Skeletal muscle tissue (tissue), 4 donors: ENCODE data around the gene LRBA. TPM values are rescaled to one million over a fixed set of nuclear protein-coding genes. Genes with fewer than 3 reads are reported as not detected.

ENCODE experiments used
- H3K27ac ChIP-seq: one replicate; pipeline ENCODE4 v1.7.0; 2013; ENCODE audit warnings: mild to moderate bottlenecking, low read depth, low read length, inconsistent platforms
- H3K27me3 ChIP-seq, 3 donors: one replicate each; pipeline ENCODE4 v1.7.0; 2013; ENCODE audit warnings: low read length in 3 of 3; ENCODE audit not compliant: control insufficient read depth in 3 of 3, insufficient read depth in 3 of 3
- H3K36me3 ChIP-seq, 3 donors: one replicate each; pipeline ENCODE4 v1.7.0; 2013; ENCODE audit warnings: low read length in 3 of 3; ENCODE audit not compliant: control insufficient read depth in 3 of 3, insufficient read depth in 3 of 3
- H3K4me1 ChIP-seq, 3 donors: one replicate each; pipeline ENCODE4 v1.7.0; 2013; ENCODE audit warnings: low read length in 3 of 3, mild to moderate bottlenecking in 3 of 3; ENCODE audit not compliant: control insufficient read depth in 3 of 3, insufficient read depth in 3 of 3
- H3K4me3 ChIP-seq, 3 donors: one replicate each; pipeline ENCODE4 v1.7.0; 2013; ENCODE audit warnings: low read length in 3 of 3
- H3K9ac ChIP-seq, 3 donors: one replicate each; pipeline ENCODE4 v1.7.0; 2013; ENCODE audit warnings: low read length in 3 of 3, mild to moderate bottlenecking in 3 of 3, moderate library complexity in 2 of 3, low read depth in 1 of 3
- H3K9me3 ChIP-seq, 3 donors: one replicate each; pipeline ENCODE4 v1.7.0; 2013; ENCODE audit warnings: low read length in 3 of 3; ENCODE audit not compliant: control insufficient read depth in 3 of 3
- total RNA-seq: library from RNA; depleted of rRNA; stranded (reverse); fragments of >200 nt; gene quantifications from one replicate; pipeline ENCODE4 v1.2.3, GENCODE V29; 2014
- donor health status: Osteomylitis.

LRBA gene
- total RNA-seq, 1 donor from 2014 or later, result 58.5 TPM

DNA sequence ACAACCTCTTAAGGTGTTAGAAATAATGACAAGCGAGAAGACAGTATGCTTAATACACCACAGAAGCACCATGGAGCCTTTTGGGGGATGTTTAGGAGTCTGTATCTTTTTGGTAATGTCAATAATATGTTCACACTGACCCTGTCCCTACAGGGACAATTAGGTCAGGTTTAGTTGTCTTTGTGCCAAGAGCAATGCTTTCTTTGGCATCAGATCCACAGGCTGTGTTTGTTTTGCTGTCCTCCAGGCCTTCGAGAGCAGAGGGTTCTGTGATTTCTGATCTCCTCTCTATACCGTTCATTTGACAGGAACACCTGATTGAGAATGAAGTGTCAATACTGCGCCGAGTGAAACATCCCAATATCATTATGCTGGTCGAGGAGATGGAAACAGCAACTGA lies 783.1 kb downstream of the LRBA start:
- Histone ChIP-seq H3K9me3 (no peaks in the 10 kb centered on the region), H3K9ac (no peak overlapping the region), H3K27ac (no peak overlapping the region), H3K4me1 (no peaks in the 10 kb centered on the region), H3K36me3 (peaks cover 0 to 7% (median 0%) of the 10 kb centered on the region in 3 donors), H3K27me3 (no peaks in the 10 kb centered on the region), H3K4me3 (no peak overlapping the region)

DNA sequence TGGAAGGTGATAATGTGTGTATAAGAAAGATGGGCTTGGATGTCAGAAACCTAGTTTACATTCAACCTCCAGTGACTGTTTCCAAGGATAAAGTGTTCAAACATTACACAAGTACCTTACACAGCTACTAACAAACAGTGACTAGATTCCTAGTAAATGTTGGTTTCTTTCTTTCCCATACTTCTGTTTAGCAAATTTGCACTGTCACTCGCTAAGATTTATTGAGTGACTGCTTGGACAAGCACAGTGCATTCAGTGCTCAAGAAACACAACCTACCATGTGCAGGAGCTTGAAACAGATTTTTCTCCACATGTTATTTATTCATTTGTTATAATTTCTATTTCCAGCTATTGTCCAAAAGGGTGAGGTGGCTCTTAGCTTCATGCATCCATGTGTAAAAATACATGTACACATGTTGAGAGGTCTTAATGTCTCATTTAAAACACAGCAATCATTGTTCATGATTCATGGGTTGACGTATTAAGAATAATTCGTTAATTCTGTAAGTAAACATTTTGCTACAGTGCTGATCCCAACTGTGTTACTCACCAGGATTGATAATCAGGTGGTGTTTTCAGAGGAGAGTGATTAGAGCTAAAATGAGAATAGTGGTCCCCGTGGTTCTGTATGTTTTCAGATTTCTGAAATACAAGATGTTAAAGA lies 783.8 kb downstream of the LRBA start:
- no peaks in the 10 kb centered on the region for H3K9me3 ChIP-seq
- H3K4me1 ChIP-seq, result no peaks in the 10 kb centered on the region
- H3K27me3 ChIP-seq, result no peaks in the 10 kb centered on the region
- no peak overlapping the region for H3K4me3 ChIP-seq
- H3K9ac ChIP-seq, result no peak overlapping the region
- H3K27ac ChIP-seq, result no peak overlapping the region
- H3K36me3 ChIP-seq, result peaks cover 0 to 7% (median 0%) of the 10 kb centered on the region in 3 donors

- no peak overlapping the region for H3K9ac ChIP-seq
- no peaks in the 10 kb centered on the region for H3K9me3 ChIP-seq
- no peak overlapping the region for H3K27ac ChIP-seq
- H3K27me3 ChIP-seq, result no peaks in the 10 kb centered on the region
- H3K4me1 ChIP-seq, result no peaks in the 10 kb centered on the region
- H3K4me3 ChIP-seq, result no peak overlapping the region
- peaks cover 0 to 7% (median 0%) of the 10 kb centered on the region in 3 donors for H3K36me3 ChIP-seq
Observed at GRCh38 chr4:150230561-150230960, 784.5 kb downstream of the LRBA start.

- Histone ChIP-seq H3K9ac (no peak overlapping the region), H3K9me3 (no peaks in the 10 kb centered on the region), H3K4me1 (no peaks in the 10 kb centered on the region), H3K4me3 (no peak overlapping the region), H3K36me3 (peaks cover 0 to 7% (median 0%) of the 10 kb centered on the region in 3 donors), H3K27me3 (no peaks in the 10 kb centered on the region), H3K27ac (no peak overlapping the region)
Observed at GRCh38 chr4:150229520-150229919, 785.6 kb downstream of the LRBA start.

DNA sequence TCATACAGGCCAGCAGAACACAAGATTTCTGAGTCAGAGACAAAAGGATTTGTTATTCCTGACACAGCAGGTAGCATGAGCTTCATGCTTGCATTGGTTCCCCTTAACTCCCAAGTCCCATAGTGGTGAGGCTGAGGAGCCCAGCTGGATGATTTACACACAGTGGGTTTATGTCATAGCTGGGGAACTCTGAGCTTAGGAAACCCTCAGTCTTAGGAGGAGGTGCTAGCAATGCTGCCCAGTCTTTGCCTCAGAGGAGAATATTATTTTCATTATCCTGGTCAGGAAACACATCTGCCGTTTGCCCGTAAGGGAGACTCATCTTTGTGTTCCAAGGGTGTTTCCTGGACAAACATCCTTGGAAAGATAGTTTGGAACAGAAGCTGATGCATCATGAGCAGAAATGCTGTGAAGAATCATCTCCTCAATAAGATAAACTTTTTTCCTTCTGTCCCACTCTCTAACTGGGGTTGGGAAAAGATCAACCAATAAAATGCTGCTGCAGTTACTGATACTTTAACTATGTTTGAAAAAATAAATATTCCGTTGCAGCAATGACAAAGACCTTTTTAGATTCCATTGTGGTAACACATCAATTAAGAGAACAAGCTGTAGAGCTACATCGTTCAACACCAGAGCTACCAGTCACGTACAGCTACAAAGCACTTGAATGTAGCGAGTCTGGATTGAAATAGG lies 790.0 kb downstream of the LRBA start:
- Histone ChIP-seq H3K9me3 (no peaks in the 10 kb centered on the region), H3K4me1 (no peaks in the 10 kb centered on the region), H3K36me3 (no peaks in the 10 kb centered on the region), H3K9ac (no peak overlapping the region), H3K27ac (no peak overlapping the region), H3K27me3 (no peaks in the 10 kb centered on the region), H3K4me3 (no peak overlapping the region)

DNA sequence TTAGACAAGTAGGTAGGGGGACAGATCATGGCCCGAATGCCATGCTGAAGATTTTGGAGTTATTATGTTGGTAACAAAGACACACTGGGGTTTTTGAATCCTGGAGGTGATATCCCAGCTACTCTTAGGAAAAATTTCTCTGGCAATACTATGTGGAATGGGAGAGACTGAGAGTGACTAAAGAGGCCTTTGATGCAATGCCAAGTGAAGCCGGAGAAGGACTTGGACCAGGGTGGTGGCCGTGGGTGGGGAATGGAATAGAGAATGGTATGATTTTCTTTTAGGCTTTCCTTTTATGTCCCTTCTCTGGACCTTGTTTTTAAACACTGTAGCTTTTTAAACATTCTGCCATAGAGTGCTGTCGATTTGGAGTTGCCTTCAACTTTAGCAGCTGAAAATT lies 795.2 kb downstream of the LRBA start:
- Histone ChIP-seq H3K4me3 (no peak overlapping the region), H3K4me1 (no peaks in the 10 kb centered on the region), H3K36me3 (no peaks in the 10 kb centered on the region), H3K9me3 (no peaks in the 10 kb centered on the region), H3K27me3 (no peaks in the 10 kb centered on the region), H3K9ac (no peak overlapping the region), H3K27ac (no peak overlapping the region)

- H3K27ac ChIP-seq, result no peak overlapping the region
Observed at GRCh38 chr4:150218447-150218846, 796.6 kb downstream of the LRBA start.

DNA sequence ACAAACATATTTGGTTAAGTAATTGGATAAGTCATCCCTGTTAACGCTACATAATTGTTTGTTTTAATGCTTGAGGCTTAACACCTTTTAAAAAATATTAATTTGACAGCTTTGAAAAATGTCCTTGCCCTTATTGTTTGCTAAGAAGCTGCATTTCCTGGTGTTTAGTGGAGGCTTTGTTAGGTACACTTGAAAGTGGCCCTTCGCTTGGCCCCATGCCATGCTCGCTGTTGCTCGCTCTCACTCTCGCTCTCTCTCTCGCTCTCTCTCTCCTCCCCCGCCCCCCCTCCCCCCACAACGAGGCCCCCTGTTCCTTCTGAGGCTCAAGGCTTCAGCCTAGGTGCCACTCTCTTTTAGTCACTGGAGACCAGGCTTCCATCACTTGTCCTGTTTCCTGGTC lies 797.3 kb downstream of the LRBA start:
- no peak overlapping the region for H3K9ac ChIP-seq
- no peaks in the 10 kb centered on the region for H3K27me3 ChIP-seq
- H3K36me3 ChIP-seq, result no peaks in the 10 kb centered on the region
- H3K9me3 ChIP-seq, result no peaks in the 10 kb centered on the region
- H3K27ac ChIP-seq, result no peak overlapping the region
- H3K4me1 ChIP-seq, result peaks cover 0 to 2% (median 0%) of the 10 kb centered on the region in 3 donors
- H3K4me3 ChIP-seq, result no peak overlapping the region

More at GRCh38 chr4:150218447-150218846, 796.6 kb downstream of the LRBA start:
- no peaks in the 10 kb centered on the region for H3K36me3 ChIP-seq
- H3K27me3 ChIP-seq, result no peaks in the 10 kb centered on the region
- no peak overlapping the region for H3K4me3 ChIP-seq
- no peaks in the 10 kb centered on the region for H3K9me3 ChIP-seq
- no peak overlapping the region for H3K9ac ChIP-seq
- no peaks in the 10 kb centered on the region for H3K4me1 ChIP-seq

DNA sequence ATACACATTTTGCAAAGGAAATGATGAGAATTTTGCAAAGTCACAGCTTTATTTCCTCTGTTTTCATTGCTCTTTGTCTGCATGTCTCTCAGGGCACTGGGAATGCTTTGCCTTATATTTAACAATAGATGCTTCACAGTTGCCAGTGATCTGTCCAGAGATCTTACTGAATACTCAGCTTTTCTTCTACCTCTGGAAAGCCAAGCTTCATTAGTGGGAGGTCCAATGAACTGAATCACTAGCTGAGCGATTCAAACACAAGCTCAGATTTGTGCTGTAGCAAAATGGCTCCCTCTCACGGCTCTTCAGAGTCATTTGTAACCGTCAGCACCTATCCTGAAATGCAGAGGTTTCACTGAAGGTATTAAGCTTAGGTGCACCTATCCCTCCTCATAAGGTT lies 797.9 kb downstream of the LRBA start:
- no peak overlapping the region for H3K9ac ChIP-seq
- H3K27me3 ChIP-seq, result no peaks in the 10 kb centered on the region
- no peaks in the 10 kb centered on the region for H3K36me3 ChIP-seq
- no peak overlapping the region for H3K27ac ChIP-seq
- peaks cover 0 to 2% (median 0%) of the 10 kb centered on the region in 3 donors for H3K4me1 ChIP-seq
- H3K4me3 ChIP-seq, result no peak overlapping the region
- no peaks in the 10 kb centered on the region for H3K9me3 ChIP-seq

DNA sequence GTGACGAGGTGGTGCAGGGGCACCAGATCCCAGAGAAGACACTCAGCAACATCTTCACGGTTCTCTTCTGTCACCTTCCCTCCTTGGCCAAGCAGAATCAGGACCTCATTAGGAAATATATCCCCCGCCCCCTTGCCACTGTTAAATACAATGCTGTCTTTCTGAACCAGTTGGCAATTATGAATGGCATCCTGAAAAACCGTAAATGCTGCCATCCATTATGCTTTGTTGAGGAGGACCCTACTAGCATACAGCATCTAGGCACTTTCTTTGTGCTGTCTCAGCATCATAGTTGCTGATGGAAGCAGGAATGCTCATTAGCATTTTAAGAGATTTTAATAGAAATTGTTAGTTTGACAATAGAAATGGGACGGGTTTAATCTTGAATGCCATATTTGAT lies 798.4 kb downstream of the LRBA start:
- Histone ChIP-seq H3K4me1 (peaks cover 0 to 2% (median 0%) of the 10 kb centered on the region in 3 donors), H3K9ac (no peak overlapping the region), H3K27me3 (no peaks in the 10 kb centered on the region), H3K9me3 (no peaks in the 10 kb centered on the region), H3K36me3 (no peaks in the 10 kb centered on the region), H3K27ac (no peak overlapping the region), H3K4me3 (no peak overlapping the region)
